NOMO-1 treated with DMSO at 0.1 percent for 48 hours (cell line): ENCODE results near the gene HNRNPA1.

ENCODE experiments used
- DNase-seq: peaks from one replicate; lab custom pipeline; 2025; ENCODE audit not compliant: unreplicated experiment; lab: John Stamatoyannopoulos, UW

The HNRNPA1 gene

DNA sequence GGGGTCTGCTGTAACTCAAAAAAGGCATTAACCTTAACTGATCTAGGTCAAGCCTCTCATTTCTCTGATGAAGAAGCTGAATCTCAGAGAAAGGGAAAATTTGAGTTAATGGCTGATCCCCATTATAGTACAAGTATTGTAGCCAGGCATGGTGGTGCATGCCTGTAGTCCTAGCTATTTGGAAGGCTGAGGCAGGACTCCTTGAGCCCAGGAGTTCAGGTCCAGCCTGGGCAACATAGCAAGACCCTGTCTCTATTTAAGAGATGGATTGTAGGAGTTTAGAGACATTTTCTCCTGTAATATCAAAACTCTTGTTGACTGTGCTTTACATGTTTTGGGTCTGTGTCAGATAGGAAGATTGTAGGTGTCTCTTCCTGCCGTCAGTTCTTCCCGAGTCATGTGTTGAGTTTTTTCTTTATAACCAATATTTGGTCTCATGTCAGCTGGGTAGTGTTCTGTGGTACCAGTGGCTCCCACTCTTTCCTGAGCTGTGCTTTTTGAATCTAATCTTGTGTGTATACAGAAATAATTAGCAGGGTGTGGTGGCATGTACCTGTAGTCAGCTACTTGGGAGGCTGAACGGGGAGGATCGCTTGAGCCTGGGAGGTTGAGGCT is 53.0 kb downstream of the HNRNPA1 start:
- DNase-seq, result no peak
